CD14-positive monocyte (primary cell): Measurements from ENCODE around the gene CHRM4. TPM values are rescaled to one million over a fixed set of nuclear protein-coding genes. Genes with fewer than 3 reads are reported as not detected.

Experiments
- DNase-seq, 3 donors: peaks; one replicate each; pipeline ENCODE4 v3.0.0-alpha.2; 2011 to 2022
- H2AFZ ChIP-seq: 2 replicates; pipeline ENCODE4 v1.6.0; 2012; ENCODE audit warnings: mild to moderate bottlenecking, low read depth, low read length, inconsistent platforms; ENCODE audit not compliant: insufficient read depth, poor library complexity, severe bottlenecking
- H3K27ac ChIP-seq, 2 donors: 1 replicate in 1 of 2; 2 replicates in 1 of 2; pipeline ENCODE4 v1.5.1; 2012 to 2013; ENCODE audit warnings: low read length in 2 of 2, control low read depth in 1 of 2, inconsistent platforms in 1 of 2, low read depth in 1 of 2, mild to moderate bottlenecking in 1 of 2
- H3K27me3 ChIP-seq, 2 donors: one replicate each; pipeline versions ENCODE4 v1.6.0 to v1.6.1; 2011 to 2013; ENCODE audit warnings: low read length in 2 of 2; ENCODE audit not compliant: control insufficient read depth in 2 of 2, insufficient read depth in 2 of 2
- H3K36me3 ChIP-seq, 2 donors: replicated peaks in 1 of 2; 1 replicate in 1 of 2; 2 replicates in 1 of 2; pipeline versions ENCODE4 v1.5.1 to v1.6.1; 2012 to 2013; ENCODE audit warnings: low read length in 2 of 2, control low read depth in 1 of 2, inconsistent platforms in 1 of 2, mild to moderate bottlenecking in 1 of 2; ENCODE audit not compliant: insufficient read depth in 2 of 2, control insufficient read depth in 1 of 2
- H3K4me1 ChIP-seq, 2 donors: 1 replicate in 1 of 2; 2 replicates in 1 of 2; pipeline versions ENCODE4 v1.5.1 to v1.6.1; 2012 to 2013; ENCODE audit warnings: low read length in 2 of 2, control low read depth in 1 of 2, inconsistent platforms in 1 of 2, mild to moderate bottlenecking in 1 of 2, moderate library complexity in 1 of 2; ENCODE audit not compliant: insufficient read depth in 2 of 2, control insufficient read depth in 1 of 2
- H3K4me2 ChIP-seq: replicated peaks from 2 replicates; pipeline ENCODE3; 2012; ENCODE audit warnings: low read length, moderate library complexity, mild to moderate bottlenecking; ENCODE audit not compliant: poor library complexity, severe bottlenecking; ENCODE audit errors: extremely low read depth
- H3K4me3 ChIP-seq, 3 experiments: fragments of 200-600 bp in 1 of 3; sonication (generic) in 1 of 3; replicated peaks in 1 of 3; 1 replicate in 2 of 3; 2 replicates in 1 of 3; pipeline ENCODE4 v1.5.1; 2011 to 2013; ENCODE audit warnings: low read length in 3 of 3, mild to moderate bottlenecking in 3 of 3, control low read depth in 2 of 3, low read depth in 2 of 3, inconsistent platforms in 1 of 3, moderate library complexity in 1 of 3
- H3K79me2 ChIP-seq: 2 replicates; pipeline ENCODE4 v1.6.0; 2012; ENCODE audit warnings: mild to moderate bottlenecking, control low read depth, inconsistent platforms, low read length, moderate library complexity; ENCODE audit not compliant: insufficient read depth
- H3K9ac ChIP-seq: 2 replicates; pipeline ENCODE4 v1.6.0; 2017; ENCODE audit warnings: low read length, mild to moderate bottlenecking; ENCODE audit not compliant: insufficient read depth, poor library complexity, severe bottlenecking
- H3K9me3 ChIP-seq, 2 donors: replicated peaks in 1 of 2; 1 replicate in 1 of 2; 2 replicates in 1 of 2; pipeline versions ENCODE4 v1.5.1 to v1.6.1; 2012 to 2013; ENCODE audit warnings: low read length in 2 of 2, control low read depth in 1 of 2; ENCODE audit not compliant: control insufficient read depth in 1 of 2, insufficient read depth in 1 of 2
- H4K20me1 ChIP-seq: 2 replicates; pipeline ENCODE4 v1.6.0; 2012; ENCODE audit warnings: mild to moderate bottlenecking, low read length, control low read depth, moderate library complexity; ENCODE audit not compliant: insufficient read depth
- H3K27ac Mint-ChIP-seq, 7 donors: one replicate each; pipeline ENCODE4 v1.8.0; 2020; ENCODE audit warnings: mild to moderate bottlenecking in 7 of 7, mixed read lengths in 7 of 7, moderate library complexity in 6 of 7, inconsistent platforms in 2 of 7
- H3K27me3 Mint-ChIP-seq, 3 donors: one replicate each; pipeline ENCODE4 v1.8.0; 2021 to 2022; ENCODE audit warnings: low read depth in 3 of 3, mild to moderate bottlenecking in 3 of 3, mixed read lengths in 3 of 3, moderate library complexity in 3 of 3, inconsistent platforms in 1 of 3
- H3K36me3 Mint-ChIP-seq, 2 donors: one replicate each; pipeline ENCODE4 v1.8.0; 2020; ENCODE audit warnings: mixed read lengths in 2 of 2, inconsistent platforms in 1 of 2, mild to moderate bottlenecking in 1 of 2
- H3K4me1 Mint-ChIP-seq: one replicate; pipeline ENCODE4 v1.8.0; 2020; ENCODE audit warnings: mild to moderate bottlenecking, mixed read lengths
- H3K4me3 Mint-ChIP-seq, 2 donors: one replicate each; pipeline ENCODE4 v1.8.0; 2020; ENCODE audit warnings: mild to moderate bottlenecking in 2 of 2, mixed read lengths in 2 of 2, moderate library complexity in 1 of 2
- H3K9me3 Mint-ChIP-seq, 7 donors: one replicate each; pipeline ENCODE4 v1.8.0; 2020 to 2022; ENCODE audit warnings: mixed read lengths in 7 of 7, mild to moderate bottlenecking in 6 of 7, moderate library complexity in 6 of 7, inconsistent platforms in 2 of 7
- CTCF ChIP-seq: fragments of 200-600 bp; IDR thresholded peaks from one replicate; pipeline ENCODE4 v1.8.0; 2022; ENCODE audit warnings: antibody characterized with exemption, mild to moderate bottlenecking
- WGBS: methylation state at CpG from one replicate; pipeline ENCODE4 v1.1.5; 2013; ENCODE audit warnings: missing lambda C conversion rate; ENCODE audit not compliant: insufficient coverage; 5-methylcytosine and 5-hydroxymethylcytosine counted together
- intact Hi-C, 2 donors: fragments of 100-400 bp; cut with micrococcal nuclease; formaldehyde crosslinking; loops; one replicate each; pipeline versions ENCODE4 v1.15.0 to v1.15.1; 2023
- polyA minus RNA-seq: library from RNA; depleted of rRNA, polyadenylated mRNA; stranded (reverse); fragments of >200 nt; gene quantifications from 2 replicates; pipeline ENCODE4 v1.2.3, GENCODE V29; 2012
- polyA plus RNA-seq, 3 donors: library from polyadenylated mRNA; depleted of rRNA in 1 of 3; unstranded in 2 of 3; stranded (reverse) in 1 of 3; fragments of 300-500 nt in 2 of 3; fragments of >200 nt in 1 of 3; fragmentation: Illumina TruSeq in 2 of 3; gene quantifications; 1 replicate in 2 of 3; 2 replicates in 1 of 3; pipeline ENCODE4 v1.2.3, GENCODE V29; 2012 to 2021
- total RNA-seq, 12 experiments: library from RNA in 1 of 12; stranded (reverse) in 1 of 12; fragments of 120-200 nt in 1 of 12; gene quantifications; one replicate each; pipeline ENCODE4 v1.2.4 and lab custom pipeline; 2013 to 2026; ENCODE audit warnings: mixed read lengths in 6 of 12, inconsistent platforms in 1 of 12

The CHRM4 gene
- total RNA-seq (2013), result 0.15 TPM
- polyA plus RNA-seq (under 1 TPM in 2 of 3 donors, not detected in 1; 0.15 to 0.57 TPM), polyA minus RNA-seq (1.7 and 1.8 TPM in 2 replicates), total RNA-seq (lab: John Stamatoyannopoulos, UW) (0.25 to 2.4 (median 0.72) reads per million in 11 experiments)

- H3K79me2 ChIP-seq, result no peaks in the 10 kb centered on the region
- no peak for DNase-seq
- H2AFZ ChIP-seq, result no peak within 1 kb of the TSS
- H3K27me3 ChIP-seq, result peaks cover 42 to 60% of the 10 kb centered on the region in 2 donors
- peak within 1 kb of the TSS; percentile 75 for H3K4me2 ChIP-seq
- H3K36me3 ChIP-seq, result peaks cover 3 to 6% of the 10 kb centered on the region in 2 donors
- WGBS, result 1% methylated on average over 118 of the region's 123 CpGs
- H4K20me1 ChIP-seq, result peaks cover 55% of the 10 kb centered on the region
- H3K27ac Mint-ChIP-seq, result peak within 1 kb of the TSS in 1 of 7 donors; percentile 72
- peak within 1 kb of the TSS in 1 of 3 experiments; percentile 71 for H3K4me3 ChIP-seq
- H3K36me3 Mint-ChIP-seq, result peaks cover 9 to 10% of the 10 kb centered on the region in 2 donors
- no peak within 1 kb of the TSS for H3K27ac ChIP-seq
- H3K4me3 Mint-ChIP-seq, result peak within 1 kb of the TSS; percentile 76 to 92
- no peak within 1 kb of the TSS for H3K9ac ChIP-seq
- peaks cover 39% of the 10 kb centered on the region for H3K4me1 Mint-ChIP-seq
- peaks cover 31 to 56% of the 10 kb centered on the region in 2 donors for H3K4me1 ChIP-seq
- peaks cover 3 to 21% of the 10 kb centered on the region in 2 donors for H3K9me3 ChIP-seq
- peaks cover 0 to 16% (median 5%) of the 10 kb centered on the region in 7 donors for H3K9me3 Mint-ChIP-seq
- peaks cover 53 to 67% (median 61%) of the 10 kb centered on the region in 3 donors for H3K27me3 Mint-ChIP-seq
- intact Hi-C loops, result no loop called here
- no peak for TF ChIP-seq CTCF
Observed at GRCh38 chr11:46391578-46392420, at the start of gene CHRM4. TSS of gene CHRM4 (minus strand) at chr11:46391776. CDS start at chr11:46386557, 5,219 bp downstream.

- Histone ChIP-seq H3K27ac (no peak overlapping the region), H3K9me3 (no peaks in the 10 kb centered on the region), H3K9ac (no peak overlapping the region), H3K4me1 (no peaks in the 10 kb centered on the region), H4K20me1 (no peaks in the 10 kb centered on the region), H2AFZ (no peak overlapping the region), H3K79me2 (no peaks in the 10 kb centered on the region), H3K4me2 (no peak overlapping the region), H3K36me3 (peaks cover 38 to 68% of the 10 kb centered on the region in 2 donors), H3K4me3 (no peak overlapping the region), H3K27me3 (no peaks in the 10 kb centered on the region)
- TF ChIP-seq CTCF, result no peak
- Mint-ChIP-seq H3K4me1 (no peaks in the 10 kb centered on the region), H3K36me3 (peaks cover 53 to 55% of the 10 kb centered on the region in 2 donors), H3K27me3 (no peaks in the 10 kb centered on the region), H3K4me3 (no peak overlapping the region), H3K9me3 (no peaks in the 10 kb centered on the region), H3K27ac (peak overlapping the region in 1 of 7 donors; percentile 40)
- WGBS, result 81% methylated on average over 3 of the region's 4 CpGs
- intact Hi-C loops, result no loop called here
- no peak for DNase-seq
Observed at GRCh38 chr11:46438211-46438610, 46.6 kb upstream of the CHRM4 start.
